A549 (cell line): ENCODE results near the gene ZNF786. TPM values are rescaled to one million over a fixed set of nuclear protein-coding genes. Genes with fewer than 3 reads are reported as not detected.
"Not testable (repeated sequence)": the region's sequence is repeated elsewhere in the genome, so short reads cannot be mapped to it uniquely, and the experiment has no call there.

Experiments used
- ATAC-seq, 2 experiments: fragments of 200-7000 bp in 1 of 2; fragments of >200 bp in 1 of 2; cut with Nextera tagmentation in 1 of 2; cut with Tn5 transposase in 1 of 2; 3 replicates each; pipeline versions ENCODE4 v1.8.0 to v1.9.1; 2018 to 2020; ENCODE audit warnings: mild to moderate bottlenecking in 1 of 2, moderate library complexity in 1 of 2
- CTCF ChIA-PET: fragments of 300-600 bp; sonication (Branson Sonifier 250); formaldehyde crosslinking; extraction: SDS; loops from one replicate; lab custom pipeline; 2021; ENCODE audit warnings: antibody characterized with exemption, inconsistent platforms; lab: Yijun Ruan, JAX
- POLR2A ChIA-PET: fragments of 350-600 bp; formaldehyde crosslinking; extraction: SDS; loops from one replicate; lab custom pipeline; 2021; ENCODE audit warnings: antibody characterized with exemption, inconsistent platforms; lab: Yijun Ruan, JAX
- DNase-seq, 2 experiments: peaks; one replicate each; pipeline versions ENCODE4 v3.0.0 to v3.0.0-alpha.2; 2011 to 2016; ENCODE audit warnings: low read depth in 1 of 2, low spot score in 1 of 2
- FAIRE-seq: peaks from 2 replicates; lab custom pipeline; 2011; peaks lifted over from hg19 to GRCh38; lab: Jason Lieb, UNC
- H3K27ac ChIP-seq, 2 experiments: fragments of >200 bp; sonication (Bioruptor Twin); formaldehyde crosslinking; 3 replicates each; pipeline ENCODE4 v1.5.1; 2016 to 2017
- H3K4me1 ChIP-seq: fragments of >200 bp; sonication (Bioruptor Twin); formaldehyde crosslinking; 3 replicates; pipeline ENCODE4 v1.6.1; 2016
- H3K4me2 ChIP-seq: fragments of >200 bp; sonication (Bioruptor Twin); formaldehyde crosslinking; 3 replicates; pipeline ENCODE4 v1.6.1; 2016
- H3K4me3 ChIP-seq: fragments of >200 bp; sonication (Bioruptor Twin); formaldehyde crosslinking; 3 replicates; pipeline ENCODE4 v1.5.1; 2016
- H3K9me3 ChIP-seq: fragments of >200 bp; sonication (Bioruptor Twin); formaldehyde crosslinking; 3 replicates; pipeline ENCODE4 v1.6.1; 2016
- CEBPB ChIP-seq, 2 experiments: fragments of >200 bp in 1 of 2; sonication (Bioruptor Twin) in 1 of 2; formaldehyde crosslinking in 1 of 2; IDR thresholded peaks; 2 replicates each; pipeline ENCODE4 v1.6.1; 2012 to 2016
- ELK1 ChIP-seq: fragments of 150-350 bp; IDR thresholded peaks from 2 replicates; pipeline ENCODE4 v1.6.1; 2014; ENCODE audit warnings: low read depth, mild to moderate bottlenecking, low read length
- HDAC2 ChIP-seq: fragments of 200-600 bp; sonication (generic); IDR thresholded peaks from 2 replicates; pipeline ENCODE4 v1.6.1; 2016
- HOXB13 ChIP-seq: fragments of 250-450 bp; sonication (Bioruptor Pico); IDR thresholded peaks from 2 replicates; pipeline ENCODE4 v1.5.0; 2020; ENCODE audit warnings: low read depth, mild to moderate bottlenecking, moderate library complexity
- JUN ChIP-seq, 2 experiments: fragments of >200 bp; sonication (Bioruptor Twin); formaldehyde crosslinking; IDR thresholded peaks; 2 replicates in 1 of 2; 3 replicates in 1 of 2; pipeline ENCODE4 v1.6.1; 2016 to 2017
- KDM1A ChIP-seq: fragments of 200-600 bp; sonication (generic); IDR thresholded peaks from 2 replicates; pipeline ENCODE4 v1.6.1; 2016; ENCODE audit warnings: low read depth, mild to moderate bottlenecking
- MAX ChIP-seq: IDR thresholded peaks from 2 replicates; pipeline ENCODE4 v1.6.1; 2012
- NFE2L2 ChIP-seq: fragments of 150-350 bp; conservative IDR thresholded peaks from 2 replicates; pipeline ENCODE4 v1.6.1; 2014; ENCODE audit warnings: low read length
- PBX3 ChIP-seq: IDR thresholded peaks from 2 replicates; pipeline ENCODE4 v1.6.1; 2012
- PHF8 ChIP-seq: fragments of 200-600 bp; sonication (generic); IDR thresholded peaks from 2 replicates; pipeline ENCODE4 v1.6.1; 2016; ENCODE audit warnings: low read depth, mild to moderate bottlenecking, antibody characterized with exemption, moderate library complexity, borderline replicate concordance
- POLR2A ChIP-seq: IDR thresholded peaks from 2 replicates; pipeline ENCODE4 v1.6.1; 2012; ENCODE audit warnings: mild to moderate bottlenecking, low read length
- REST ChIP-seq: fragments of 200-600 bp; sonication (generic); IDR thresholded peaks from 2 replicates; pipeline ENCODE4 v1.6.1; 2016; ENCODE audit warnings: antibody characterized with exemption, mild to moderate bottlenecking, moderate library complexity
- SMC3 ChIP-seq: fragments of >200 bp; sonication (Bioruptor Twin); formaldehyde crosslinking; IDR thresholded peaks from 3 replicates; pipeline ENCODE4 v1.6.1; 2018; ENCODE audit warnings: inconsistent platforms
- TFCP2L1 ChIP-seq: fragments of 250-450 bp; sonication (Bioruptor Pico); IDR thresholded peaks from 2 replicates; pipeline ENCODE4 v1.5.0; 2021; ENCODE audit warnings: mild to moderate bottlenecking
- ZC3H11A ChIP-seq: fragments of 450-650 bp; IDR thresholded peaks from 2 replicates; pipeline ENCODE4 v1.6.1; 2014; ENCODE audit warnings: antibody characterized with exemption, mild to moderate bottlenecking
- whole genome bisulfite sequencing: methylation state at CpG from one replicate; pipeline ENCODE4 v1.1.6; 2017; ENCODE audit errors: missing lambda C conversion rate; 5-methylcytosine and 5-hydroxymethylcytosine counted together
- polyA plus RNA-seq, 4 experiments: library from polyadenylated mRNA; depleted of rRNA in 3 of 4; stranded (reverse); fragments of >200 nt; fragmentation: RNase III in 1 of 4; extraction: RNeasy Plus Mini Kit Qiagen cat#74134 plus additional on column Dnase treatment in 1 of 4; gene quantifications; 2 replicates in 3 of 4; 3 replicates in 1 of 4; pipeline ENCODE4 v1.2.3, GENCODE V29; 2011 to 2017

The ZNF786 gene
- polyA plus RNA-seq, 2 of the 4 experiments (the other 2 are of a cell fraction), result 4.6 to 4.9 TPM

GRCh38 chr7:149041350-149041749 lies 49.2 kb downstream of the ZNF786 start (continued):
- TF ChIP-seq SMC3, result no peak
- TF ChIP-seq HDAC2, result no peak
- TF ChIP-seq REST, result no peak

- H3K4me3 ChIP-seq, H3K4me2 ChIP-seq, DNase-seq, H3K9me3 ChIP-seq, FAIRE-seq, ATAC-seq, H3K27ac ChIP-seq, H3K4me1 ChIP-seq, POLR2A ChIA-PET: not testable (repeated sequence)
- 83% methylated on average over 11 of the region's 32 CpGs for WGBS
- CTCF ChIA-PET, result interaction anchor here (1.2 to 1.3 kb wide), 2 partner anchors 13 to 27 kb away, joined by 3 to 4 read pairs; no protein-coding TSS in a partner anchor
Measured at GRCh38 chr7:149038641-149039040, 51.9 kb downstream of the ZNF786 start.

- no peak for DNase-seq
- Histone ChIP-seq H3K9me3 (0 out of 3 replicates have a peak, but pooled peaks cover 5% of the 10 kb centered on the region), H3K4me2 (no peak overlapping the region), H3K4me1 (no peaks in the 10 kb centered on the region), H3K4me3 (no peak overlapping the region), H3K27ac (no peak overlapping the region)
- TF ChIP-seq NFE2L2 (no peak), TFCP2L1 (CRISPR knock-in tag) (no peak), REST (no peak), HOXB13 (CRISPR knock-in tag) (no peak), PBX3 (no peak), CEBPB (IDR thresholded peaks at IDR 0.05) (no peak), ELK1 (no peak), JUN (IDR thresholded peaks at IDR 0.05) (no peak), POLR2A (no peak), SMC3 (no peak), KDM1A (no peak), MAX (no peak), PHF8 (no peak), ZC3H11A (no peak)
- POLR2A ChIA-PET, result no interaction called here
- ATAC-seq, result no peak
- CTCF ChIA-PET, result interaction anchor here (1.1 to 1.7 kb wide), 2 partner anchors 13 to 29 kb away, joined by 3 read pairs; no protein-coding TSS in a partner anchor
- WGBS, result 97% methylated on average over 1 of the region's 1 CpG
- FAIRE-seq, result no peak
Measured at GRCh38 chr7:149036676-149037075, 53.8 kb downstream of the ZNF786 start.
